Activated effector memory CD4-positive, alpha-beta T cell treated with anti-CD3 and anti-CD28 coated beads, Interleukin-2, amount 50 U/mL, for 16 hours (primary cell): ENCODE data around the gene ANKRD24.
"Not testable (repeated sequence)": the region's sequence is repeated elsewhere in the genome, so short reads cannot be mapped to it uniquely, and the experiment has no call there.

Experiments
- DNase-seq: peaks from one replicate; pipeline ENCODE4 v3.0.0-alpha.2; 2020

ANKRD24 gene

DNA sequence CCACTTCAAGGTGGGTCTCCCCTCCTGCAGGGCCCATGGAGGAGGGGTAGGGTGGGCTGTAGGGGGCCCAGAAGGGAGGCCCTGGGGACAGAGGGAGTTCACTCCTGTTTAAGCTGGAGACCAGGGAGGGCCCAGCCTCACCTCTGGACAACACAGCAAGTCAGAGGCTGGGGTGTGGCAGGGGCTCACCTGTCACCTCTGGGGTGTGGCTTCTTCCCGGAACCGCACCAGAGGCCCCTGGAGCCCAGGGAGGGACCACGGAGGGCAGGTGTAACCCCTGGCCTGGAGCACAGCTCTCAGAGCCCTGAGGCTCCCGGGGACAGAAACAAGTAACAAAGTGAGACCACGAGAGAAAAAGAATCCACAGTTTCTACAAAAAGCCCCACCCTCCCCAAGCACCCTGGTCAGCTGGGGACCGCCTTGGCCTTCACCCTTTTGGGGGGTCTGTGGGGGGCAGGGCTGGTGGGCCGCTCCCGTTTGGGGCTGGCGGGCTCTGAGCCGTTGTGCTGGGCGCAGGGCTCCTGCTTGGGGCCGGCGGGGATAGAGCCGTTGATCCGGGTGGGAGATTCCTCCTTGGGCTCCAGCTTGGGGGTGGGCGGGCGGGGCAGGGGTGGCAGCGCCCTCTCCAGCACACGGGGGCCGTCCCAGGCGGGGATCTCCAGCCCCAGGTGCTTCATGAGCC lies 8.1 kb upstream of the ANKRD24 start:
- DNase-seq = no peak

GRCh38 chr19:4174895-4175668 lies 7.4 kb upstream of the ANKRD24 start:
- DNase-seq = no peak

DNA sequence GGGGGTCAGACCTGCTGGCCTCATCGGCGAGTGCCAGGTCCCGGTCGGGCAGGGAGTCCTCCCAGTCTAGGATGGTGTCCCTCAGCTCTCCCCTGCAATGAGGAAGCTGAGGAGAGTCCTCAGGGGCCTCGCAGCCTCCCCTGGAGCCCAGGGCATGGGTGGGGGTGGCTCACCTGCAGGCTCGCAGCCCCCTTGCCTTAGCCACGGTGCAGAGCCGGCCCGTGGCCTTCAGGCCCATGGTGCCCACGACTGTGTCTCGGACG lies 6.9 kb upstream of the ANKRD24 start:
- DNase-seq = no peak

- no peak for DNase-seq
Measured at GRCh38 chr19:4177146-4177545, 5.3 kb upstream of the ANKRD24 start.

- no peak for DNase-seq
Measured at GRCh38 chr19:4178990-4179389, 3.5 kb upstream of the ANKRD24 start.

DNA sequence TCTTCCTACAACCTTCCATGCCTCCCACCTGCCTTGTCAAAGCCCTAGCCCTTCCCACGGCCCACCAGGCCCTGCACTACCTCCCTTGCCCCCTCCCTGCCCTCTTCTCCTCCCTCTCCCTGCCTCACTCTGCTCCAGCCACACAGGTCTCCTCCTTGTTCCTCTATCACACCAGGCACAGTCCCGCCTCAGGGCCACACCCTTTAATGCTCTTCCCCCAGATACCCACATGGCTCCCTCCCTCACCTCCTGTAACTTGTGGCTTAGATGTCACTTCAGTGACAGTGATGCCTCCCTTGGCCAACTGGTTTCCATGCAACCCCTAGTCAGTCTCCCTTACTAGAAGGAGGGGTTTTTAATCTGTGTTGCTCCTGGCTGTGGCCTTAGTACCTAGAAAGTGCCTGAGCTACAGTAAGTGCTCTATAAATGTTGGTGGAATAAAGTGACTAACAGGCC lies 1.4 kb upstream of the ANKRD24 start:
- no peak for DNase-seq

GRCh38 chr19:4183967-4184717 lies 1.7 kb downstream of the ANKRD24 start:
- DNase-seq = no peak

- no peak for DNase-seq
Measured at GRCh38 chr19:4184718-4185352, 2.3 kb downstream of the ANKRD24 start.

DNA sequence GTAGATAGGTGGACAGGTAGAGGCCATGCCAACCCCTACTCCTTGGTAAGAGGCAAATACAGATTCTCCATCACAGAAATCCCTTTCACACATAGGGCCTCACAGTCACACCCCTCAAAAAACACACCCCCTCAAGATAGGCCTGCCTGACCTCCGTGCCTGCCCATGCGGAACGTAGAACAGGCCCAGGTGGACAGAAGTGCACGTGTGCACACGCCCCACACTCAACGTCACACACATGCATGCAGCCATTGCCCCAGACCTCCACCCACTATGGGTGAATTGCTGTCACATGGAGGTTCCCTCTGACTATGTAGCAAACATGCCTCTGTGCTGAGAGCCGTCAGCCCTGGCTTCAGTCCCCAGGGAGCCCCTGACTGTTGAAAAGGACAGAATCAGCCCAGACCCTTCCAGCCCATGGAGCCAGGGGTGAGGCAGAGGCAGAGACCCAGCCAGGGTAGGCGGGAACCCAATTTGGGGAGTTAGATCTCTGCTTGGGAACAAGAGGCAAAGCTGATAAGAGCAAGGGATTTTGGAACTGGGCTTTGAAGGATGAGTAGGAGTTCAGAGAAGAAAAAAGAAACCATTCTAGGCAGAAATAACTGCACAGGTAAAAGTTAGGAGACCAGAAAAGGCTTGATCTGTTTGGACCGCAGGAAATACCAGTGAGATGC lies 3.1 kb downstream of the ANKRD24 start:
- DNase-seq = no peak

DNA sequence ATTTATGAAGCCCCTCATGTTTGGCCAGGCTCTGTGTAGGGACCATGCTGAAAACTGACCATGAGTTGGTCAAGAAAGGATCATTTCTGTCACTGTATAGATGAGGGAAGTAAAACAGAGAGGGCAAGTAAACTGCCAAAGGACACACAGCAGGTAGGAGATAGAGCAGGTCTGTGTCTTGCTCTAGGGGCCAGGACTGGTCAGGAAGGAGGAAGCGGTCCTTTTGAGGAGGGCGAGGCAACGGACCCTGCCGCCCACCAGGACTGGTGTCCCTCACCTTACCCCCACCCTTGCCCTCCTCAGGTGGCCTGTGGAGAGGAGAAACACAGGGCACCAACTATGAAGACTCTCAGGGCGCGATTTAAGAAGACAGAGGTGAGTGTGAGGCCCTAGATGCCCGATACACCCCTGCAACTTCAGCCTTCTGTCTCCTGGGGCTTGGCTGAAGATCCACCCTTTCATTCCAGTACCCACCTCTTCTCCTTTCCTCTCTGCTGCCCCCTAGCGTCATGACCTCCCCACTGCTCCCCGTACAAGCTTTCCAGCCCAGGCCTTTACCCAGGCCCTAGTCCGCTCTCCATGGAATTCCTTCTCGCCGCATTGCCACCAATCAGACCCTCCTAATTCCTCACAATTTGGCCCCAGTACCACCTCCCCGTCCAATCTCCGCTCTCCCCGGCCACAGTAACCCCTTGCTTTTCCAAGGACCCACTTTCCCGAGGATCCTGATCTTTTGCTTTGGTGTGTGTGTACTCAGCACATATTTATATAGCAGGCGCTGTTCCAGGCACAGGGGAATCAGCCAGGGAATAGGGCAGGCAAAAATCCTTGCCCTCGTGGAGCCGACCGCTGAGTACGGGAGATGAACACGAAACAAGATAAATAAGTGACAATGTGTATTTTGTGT lies 3.9 kb downstream of the ANKRD24 start:
- peak; percentile 90 for DNase-seq

DNA sequence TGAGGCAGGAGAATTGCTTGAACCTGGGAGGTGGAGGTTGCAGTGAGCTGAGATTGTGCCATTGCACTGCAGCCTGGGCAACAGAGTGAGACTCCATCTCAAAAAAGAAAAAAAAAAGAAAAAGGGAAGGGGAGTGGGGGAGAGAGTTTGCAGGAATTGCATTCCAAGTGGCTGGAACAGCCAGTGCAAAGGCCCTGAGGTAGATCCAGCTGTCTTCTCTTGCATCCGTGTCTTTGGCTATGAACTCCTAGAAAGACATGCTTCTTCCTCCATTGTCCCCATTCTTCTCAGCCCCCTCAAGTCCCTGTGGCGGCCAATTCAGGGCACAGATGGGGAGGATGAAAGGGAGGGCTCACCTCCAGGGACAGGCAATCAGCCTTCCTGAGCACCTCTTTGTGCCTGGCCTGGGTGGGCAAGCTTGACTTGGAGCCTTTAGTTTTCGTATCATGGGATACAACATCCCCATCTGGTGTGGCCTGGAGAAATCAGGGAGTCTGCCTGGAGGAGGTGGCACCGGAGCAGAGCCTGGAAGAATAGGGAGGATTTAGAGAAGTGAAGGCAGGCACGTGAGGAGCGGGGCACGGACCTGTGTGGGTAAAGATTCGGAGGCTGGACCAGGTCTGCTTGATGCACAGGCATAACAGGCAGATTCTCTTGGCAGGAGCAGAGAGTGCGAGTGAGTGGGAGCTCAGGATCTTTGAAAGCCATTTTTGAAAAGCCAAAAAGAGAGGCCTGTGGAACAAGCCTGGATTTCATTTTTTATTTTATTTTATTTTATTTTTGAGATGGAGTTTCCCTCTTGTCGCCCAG lies 5.0 kb downstream of the ANKRD24 start:
- no peak for DNase-seq

DNA sequence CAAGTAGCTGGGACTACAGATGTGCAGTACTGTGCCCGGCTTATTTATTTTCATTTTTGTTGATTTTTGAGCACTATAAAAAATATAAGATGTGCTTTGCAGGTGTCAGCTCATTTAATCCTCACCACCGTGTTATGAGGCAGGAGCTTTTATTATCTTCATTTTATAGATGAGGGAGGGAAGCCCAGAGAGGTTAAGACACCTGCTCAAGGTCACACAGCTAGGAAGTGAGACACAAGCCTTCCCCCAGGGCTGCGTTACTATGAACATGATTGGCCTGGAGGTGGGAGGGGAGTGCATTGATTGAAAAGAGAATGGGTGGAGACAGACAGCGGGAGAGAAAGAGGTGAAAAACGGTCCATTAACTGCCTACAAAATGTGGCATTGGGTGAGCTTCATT lies 7.2 kb downstream of the ANKRD24 start:
- no peak for DNase-seq

DNA sequence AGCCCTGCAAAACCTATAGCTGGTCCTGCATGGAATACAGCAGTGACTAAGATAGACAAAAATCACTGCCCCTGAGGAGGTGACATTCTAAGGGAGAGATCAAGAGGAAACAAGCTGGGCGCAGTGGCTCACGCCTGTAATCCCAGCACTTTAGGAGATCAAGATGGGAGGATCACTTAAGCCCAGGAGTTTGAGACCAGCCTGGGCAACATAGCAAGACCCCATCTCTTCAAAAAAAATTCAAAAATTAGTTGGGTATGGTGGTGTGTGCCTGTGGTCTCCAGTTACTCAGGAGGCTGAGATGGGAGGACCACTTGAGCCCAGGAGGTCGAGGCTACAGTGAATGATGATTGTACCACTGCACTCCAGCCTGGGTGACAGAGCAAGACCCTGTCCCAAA lies 10.0 kb downstream of the ANKRD24 start:
- not testable (repeated sequence) for DNase-seq

DNA sequence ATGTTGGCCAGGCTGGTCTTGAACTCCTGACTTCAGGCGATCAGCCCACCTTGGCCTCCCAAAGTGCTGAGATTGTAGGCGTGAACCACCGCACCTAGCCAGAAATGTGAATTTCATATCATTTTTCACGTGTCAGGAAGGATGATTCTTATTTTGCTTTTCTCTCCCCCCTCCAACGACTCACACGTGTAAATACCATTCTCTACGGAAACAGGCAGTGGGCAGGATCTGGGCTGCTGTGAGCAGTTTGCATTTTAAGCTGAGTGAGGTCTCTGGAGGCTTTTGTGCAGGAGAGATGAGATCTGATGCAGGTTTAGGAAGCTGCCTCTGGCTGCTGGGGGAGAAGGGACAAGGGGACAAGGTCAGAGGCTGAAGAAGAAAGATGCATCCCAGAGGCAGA lies 11.9 kb downstream of the ANKRD24 start:
- no peak for DNase-seq

GRCh38 chr19:4196009-4196408 lies 13.5 kb downstream of the ANKRD24 start:
- DNase-seq = no peak

DNA sequence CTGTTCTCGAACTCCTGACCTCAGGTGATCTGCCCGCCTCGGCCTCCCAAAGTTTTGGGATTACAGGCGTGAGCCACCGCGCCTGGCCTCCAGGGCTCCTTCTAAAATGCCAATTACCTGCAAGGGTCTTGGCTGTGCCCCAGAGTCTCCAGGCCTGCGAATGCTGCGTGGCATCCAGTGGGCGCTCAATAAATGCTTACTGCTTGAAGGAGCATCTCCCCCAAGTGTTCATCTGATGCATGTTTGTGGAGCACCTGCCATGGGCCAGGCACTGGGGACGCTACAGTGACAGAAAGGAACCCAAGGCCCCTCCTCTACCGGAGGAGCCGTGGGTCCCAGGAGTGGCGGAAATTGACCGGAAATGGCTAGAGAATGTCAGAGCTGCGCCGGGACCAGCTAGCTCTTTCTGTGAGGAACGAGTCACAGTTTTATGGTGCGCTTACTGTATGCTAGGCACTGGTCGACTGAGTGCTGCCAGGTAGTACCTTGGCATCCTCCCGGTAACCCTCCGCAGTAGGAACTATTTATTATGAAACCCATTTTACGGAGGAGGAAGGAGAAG lies 14.2 kb downstream of the ANKRD24 start:
- no peak for DNase-seq

DNA sequence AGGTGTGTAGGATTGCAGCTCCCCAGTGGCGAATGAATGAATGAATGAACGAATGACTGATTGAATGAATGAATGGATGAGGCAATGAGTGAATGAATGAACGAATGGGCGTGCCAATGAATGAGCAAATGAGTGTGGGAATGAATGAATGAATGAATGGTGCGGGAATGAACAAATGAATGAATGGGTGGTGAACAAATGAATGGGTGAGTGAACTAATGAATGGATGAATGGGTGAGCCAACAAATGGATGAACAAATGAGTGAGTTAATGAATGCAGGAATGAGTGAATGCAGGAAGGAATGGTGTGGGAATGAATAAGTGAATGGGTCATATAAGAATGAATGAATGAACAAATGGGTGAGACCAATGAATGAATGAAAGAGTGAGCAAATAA lies 14.7 kb downstream of the ANKRD24 start:
- DNase-seq = no peak

- no peak for DNase-seq
Measured at GRCh38 chr19:4197625-4198466, 15.4 kb downstream of the ANKRD24 start.

GRCh38 chr19:4198467-4199126 lies 16.1 kb downstream of the ANKRD24 start:
- DNase-seq = no peak
